NCI-H748 (cell line): ENCODE measurements around the gene CILP.
"Not testable (repeated sequence)": the region's sequence is repeated elsewhere in the genome, so short reads cannot be mapped to it uniquely, and the experiment has no call there.

Experiments used
- DNase-seq: peaks from one replicate; lab custom pipeline; 2025; ENCODE audit not compliant: unreplicated experiment; lab: John Stamatoyannopoulos, UW

Gene CILP, protein sequence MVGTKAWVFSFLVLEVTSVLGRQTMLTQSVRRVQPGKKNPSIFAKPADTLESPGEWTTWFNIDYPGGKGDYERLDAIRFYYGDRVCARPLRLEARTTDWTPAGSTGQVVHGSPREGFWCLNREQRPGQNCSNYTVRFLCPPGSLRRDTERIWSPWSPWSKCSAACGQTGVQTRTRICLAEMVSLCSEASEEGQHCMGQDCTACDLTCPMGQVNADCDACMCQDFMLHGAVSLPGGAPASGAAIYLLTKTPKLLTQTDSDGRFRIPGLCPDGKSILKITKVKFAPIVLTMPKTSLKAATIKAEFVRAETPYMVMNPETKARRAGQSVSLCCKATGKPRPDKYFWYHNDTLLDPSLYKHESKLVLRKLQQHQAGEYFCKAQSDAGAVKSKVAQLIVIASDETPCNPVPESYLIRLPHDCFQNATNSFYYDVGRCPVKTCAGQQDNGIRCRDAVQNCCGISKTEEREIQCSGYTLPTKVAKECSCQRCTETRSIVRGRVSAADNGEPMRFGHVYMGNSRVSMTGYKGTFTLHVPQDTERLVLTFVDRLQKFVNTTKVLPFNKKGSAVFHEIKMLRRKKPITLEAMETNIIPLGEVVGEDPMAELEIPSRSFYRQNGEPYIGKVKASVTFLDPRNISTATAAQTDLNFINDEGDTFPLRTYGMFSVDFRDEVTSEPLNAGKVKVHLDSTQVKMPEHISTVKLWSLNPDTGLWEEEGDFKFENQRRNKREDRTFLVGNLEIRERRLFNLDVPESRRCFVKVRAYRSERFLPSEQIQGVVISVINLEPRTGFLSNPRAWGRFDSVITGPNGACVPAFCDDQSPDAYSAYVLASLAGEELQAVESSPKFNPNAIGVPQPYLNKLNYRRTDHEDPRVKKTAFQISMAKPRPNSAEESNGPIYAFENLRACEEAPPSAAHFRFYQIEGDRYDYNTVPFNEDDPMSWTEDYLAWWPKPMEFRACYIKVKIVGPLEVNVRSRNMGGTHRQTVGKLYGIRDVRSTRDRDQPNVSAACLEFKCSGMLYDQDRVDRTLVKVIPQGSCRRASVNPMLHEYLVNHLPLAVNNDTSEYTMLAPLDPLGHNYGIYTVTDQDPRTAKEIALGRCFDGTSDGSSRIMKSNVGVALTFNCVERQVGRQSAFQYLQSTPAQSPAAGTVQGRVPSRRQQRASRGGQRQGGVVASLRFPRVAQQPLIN

DNA sequence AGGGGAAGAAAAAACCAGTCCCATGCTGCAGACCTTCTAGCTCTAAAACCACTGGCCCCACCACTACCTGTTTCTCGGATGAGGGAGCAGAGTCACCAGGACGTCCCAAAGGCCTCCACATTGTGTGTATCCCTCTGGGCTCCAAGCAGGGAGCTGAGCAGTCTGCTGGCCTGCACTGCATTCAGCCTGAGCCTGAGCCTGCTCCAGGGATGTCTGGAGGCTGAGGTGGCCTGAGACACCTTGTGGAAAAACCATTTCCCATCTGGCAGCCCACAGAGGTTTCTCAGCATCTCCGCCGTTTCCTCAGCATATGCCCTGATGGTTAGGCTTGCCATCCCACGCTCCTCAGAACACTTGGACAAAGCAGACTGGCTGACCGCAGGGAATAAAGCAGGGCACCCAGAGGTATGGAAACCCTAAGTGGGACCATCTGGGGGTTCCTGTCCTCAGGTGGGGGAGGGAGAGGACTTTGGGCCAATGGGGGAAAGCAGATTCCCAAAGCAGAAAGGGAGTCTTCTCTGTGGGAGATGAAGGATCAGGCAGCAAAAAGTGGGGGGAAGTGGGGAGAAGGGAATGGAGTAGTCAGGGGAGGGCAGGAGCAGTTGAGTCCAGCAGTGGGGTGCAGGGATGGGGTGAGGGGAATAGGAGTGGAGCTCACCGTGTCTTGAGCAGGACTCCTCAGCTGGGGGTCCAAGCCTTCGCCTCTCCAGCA, at the start of gene CILP:
Gene CILP, minus strand, starts transcription at position 704 of the 712 bp plus-strand sequence. CDS start 1,718 bp downstream, outside the sequence.
- no peak for DNase-seq

DNA sequence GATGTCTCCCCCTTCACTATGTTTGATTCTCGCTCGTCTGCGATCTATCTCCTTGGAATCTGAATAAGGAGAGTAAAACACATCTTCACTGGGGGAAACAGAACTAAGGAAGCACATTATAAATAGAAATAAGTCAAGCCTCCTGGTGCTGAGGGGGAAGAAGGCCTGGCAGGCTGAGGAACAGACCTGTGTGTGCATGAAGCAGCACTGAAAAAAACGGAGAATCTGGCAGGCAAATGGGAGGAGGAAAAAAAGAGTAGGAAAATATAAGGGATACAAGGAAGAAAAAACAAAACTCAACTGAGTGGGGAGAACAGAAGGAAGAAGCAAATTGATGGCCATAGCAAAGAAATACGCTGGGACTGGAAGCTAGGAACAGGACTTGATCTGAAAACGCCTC, 49.7 kb upstream of the CILP start:
- DNase-seq: no peak

DNA sequence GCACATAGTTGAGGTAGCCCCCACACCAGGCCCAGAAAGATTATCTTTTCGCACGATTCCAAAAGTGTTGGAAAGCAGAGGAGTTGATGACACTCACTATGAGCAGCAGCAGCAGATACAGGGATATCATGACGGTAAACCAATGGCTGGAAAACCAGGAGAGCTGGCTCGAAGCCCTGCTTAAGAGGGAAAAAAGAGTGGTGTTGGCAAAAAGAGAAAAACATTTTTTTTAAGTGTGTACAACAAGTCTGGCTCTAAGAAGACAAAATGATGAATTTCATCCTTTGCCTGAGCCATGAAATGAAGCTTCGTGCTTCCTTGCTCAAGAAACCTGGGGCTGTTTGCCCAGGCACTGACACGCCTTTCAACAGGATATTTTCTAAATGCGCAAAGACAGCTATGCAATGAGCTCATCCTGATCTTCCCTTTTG, 48.1 kb upstream of the CILP start:
- DNase-seq: no peak

DNA sequence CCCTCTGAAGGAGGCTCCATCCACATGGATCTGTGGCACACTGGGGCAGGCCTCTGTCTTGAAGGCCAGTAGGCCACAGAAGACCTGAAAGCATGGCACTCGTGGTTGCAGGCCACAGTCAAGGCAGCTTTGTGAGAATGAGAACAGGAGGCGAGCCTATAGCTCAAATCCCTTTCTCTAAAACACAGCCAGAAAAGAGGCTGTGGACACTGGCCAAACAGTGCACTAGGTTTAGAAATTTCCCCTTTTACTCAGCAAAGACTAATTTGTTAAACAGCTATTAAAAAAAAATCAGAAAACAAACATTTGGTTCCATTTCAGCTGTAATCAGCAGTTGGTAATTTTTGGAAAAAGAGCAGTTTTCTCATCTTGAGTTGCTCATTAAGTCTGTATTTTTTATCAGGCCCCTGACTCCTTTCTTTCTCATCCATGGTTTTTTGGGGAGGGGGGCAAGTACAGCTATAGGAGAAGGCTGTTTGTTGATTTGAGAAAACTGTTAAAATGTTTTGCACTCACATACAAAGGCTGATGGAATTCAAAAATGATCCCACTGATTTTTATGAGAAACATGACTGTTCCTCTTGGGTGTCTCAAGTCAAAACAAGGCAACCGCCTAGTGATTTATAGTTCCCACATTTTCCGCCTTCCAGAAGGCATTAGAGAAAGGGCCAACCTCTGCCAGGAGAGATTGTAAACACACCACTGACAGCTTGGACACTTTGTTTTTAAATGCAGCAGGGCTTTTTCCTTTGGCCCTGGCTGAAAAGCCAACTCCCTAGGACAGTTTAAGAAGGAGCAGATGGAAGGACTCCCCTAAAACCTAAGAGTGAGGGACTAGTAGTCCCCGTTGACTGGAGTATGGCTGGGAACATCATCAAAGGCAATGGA, 47.3 kb upstream of the CILP start:
- no peak for DNase-seq

DNA sequence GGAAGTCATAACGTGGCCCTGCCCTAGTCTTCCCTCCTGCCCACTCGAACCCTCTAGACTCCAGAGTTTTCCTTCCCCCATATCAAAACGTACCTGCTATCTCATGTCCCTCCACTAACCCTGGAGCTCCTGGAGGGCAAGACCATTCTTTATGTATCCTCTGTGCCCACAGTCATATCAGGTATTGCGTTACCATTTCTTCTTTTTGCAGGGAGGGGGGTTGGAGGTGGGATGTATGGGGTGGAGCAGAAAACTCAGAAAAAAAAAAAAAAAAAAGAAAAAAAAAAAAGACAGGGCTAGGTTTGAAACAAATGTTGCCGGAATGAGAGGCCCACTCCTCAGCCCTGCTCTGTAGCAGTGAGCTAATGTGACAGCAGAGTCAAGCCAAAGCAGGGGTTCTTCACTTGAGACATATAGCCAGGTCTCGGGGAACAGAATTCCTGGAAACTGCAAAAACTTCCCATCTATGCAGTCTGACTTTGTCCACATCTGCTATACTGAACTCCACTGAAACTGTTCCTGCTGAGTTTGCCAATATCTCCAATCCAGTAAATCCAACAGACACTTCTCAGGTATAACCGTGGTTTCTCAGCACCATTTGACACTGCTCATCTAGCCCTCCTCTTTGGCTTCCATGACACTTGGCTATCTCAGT, 44.3 kb upstream of the CILP start:
- no peak for DNase-seq

DNA sequence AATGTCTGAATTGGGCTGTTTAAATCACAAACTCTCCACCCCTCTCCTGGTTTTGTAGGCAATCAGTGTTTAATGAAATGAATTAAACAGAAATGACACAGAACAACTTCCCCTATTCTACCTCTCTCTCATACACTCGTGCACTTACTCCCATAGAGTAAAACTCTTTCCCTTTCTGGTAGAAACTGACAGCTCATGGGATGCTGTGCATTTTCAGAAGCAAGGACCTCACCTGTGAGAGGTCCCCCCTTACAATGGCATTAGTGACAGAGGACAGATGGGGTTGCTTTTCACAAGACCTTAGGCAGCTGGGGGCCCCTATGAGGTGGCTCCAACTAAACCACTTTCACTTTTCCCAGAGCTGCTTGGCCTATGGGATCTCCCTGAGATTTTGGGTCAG, 43.5 kb upstream of the CILP start:
- no peak for DNase-seq

DNA sequence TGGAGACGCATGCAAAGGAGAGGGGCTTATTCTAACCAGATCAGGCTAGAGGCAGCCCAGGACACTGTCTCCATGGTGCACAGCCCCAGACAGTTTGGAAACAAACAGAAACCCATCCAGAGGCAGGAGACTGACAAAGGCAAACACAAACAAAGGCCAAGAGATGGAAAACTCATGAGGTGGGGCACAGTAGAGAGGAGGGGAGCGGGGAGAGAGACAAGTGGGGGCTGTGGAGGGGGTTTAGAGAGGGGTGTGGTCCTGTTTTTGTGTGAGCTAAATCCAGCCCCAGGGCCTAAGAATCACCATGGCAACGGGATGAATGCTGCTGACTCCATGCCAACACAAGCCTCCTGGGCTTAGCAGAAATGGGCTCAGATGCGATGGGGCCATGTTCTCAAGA, 43.1 kb upstream of the CILP start:
- DNase-seq: peak; percentile 85

DNA sequence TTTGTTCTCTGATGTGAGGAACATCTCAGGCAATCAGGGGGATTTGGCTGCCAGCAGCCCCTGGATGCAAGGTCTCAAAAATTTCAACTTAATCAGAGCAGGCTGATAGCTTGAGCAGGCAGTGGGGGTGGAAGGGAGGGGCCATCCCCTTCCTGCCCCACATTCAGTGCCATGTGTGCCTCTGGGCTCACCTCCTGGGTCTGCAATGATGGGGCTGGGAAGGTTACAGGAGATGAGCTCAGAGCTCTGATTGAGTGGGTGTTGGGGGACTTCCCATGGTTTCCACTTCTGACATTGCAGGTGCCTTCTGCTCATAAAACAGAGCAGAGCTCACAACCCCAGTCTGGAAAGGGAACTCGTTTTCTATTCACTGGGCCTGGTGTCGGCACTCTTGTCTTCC, 38.4 kb upstream of the CILP start:
- no peak for DNase-seq

DNA sequence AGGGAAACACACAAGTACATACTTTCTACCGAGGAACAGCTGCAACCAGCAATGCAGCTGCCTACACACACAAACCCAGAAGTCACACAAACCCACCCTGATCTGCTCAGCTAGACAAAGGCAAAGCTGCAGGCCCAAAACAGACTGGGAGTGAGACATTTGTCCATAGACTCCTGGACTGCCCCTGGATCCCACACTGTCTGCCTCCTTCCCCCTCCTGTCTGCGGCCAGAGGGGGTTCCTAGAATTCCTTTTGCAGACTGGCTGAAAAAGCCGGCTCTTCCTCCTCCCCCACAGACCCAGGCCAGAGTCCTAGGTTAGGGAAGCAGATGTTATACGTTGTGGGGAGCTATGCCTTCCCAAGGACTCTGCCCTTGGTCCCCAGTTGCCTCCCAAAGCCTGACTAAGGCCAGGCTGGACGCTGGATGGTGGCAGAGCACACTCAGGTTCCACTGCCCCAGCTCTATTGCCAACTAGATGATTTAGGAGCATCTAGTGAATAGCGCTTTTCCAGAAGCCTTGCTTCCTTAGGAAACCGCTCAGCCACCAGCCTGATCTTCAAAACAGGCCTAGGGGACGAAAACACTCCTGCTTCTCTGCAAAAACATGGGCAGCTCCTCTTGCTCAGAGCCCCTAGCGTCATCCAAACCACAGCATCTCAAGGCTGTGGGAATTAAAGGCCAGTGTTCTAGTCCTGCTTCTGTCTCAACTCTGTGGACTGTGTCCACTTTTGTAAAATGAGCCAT, 37.4 kb upstream of the CILP start:
- no peak for DNase-seq

DNA sequence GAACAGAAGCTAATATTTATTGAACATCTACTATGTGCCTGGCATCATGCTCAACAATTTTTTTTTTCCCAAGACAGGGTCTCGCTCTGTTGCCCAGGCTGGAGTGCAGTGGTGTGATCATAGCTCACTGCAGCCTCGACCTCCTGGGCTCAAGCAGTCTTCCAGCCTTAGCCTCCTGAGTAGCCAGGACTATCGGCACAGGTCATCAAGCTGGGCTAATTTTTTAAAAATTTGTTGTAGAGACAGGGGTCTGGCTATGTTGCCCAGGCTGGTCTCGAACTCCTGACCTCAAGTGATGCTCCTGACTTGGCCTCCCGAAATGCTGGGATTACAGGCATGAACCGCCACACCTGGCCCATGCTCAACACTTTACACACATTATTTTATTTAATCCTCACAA, 35.7 kb upstream of the CILP start:
- no peak for DNase-seq

DNA sequence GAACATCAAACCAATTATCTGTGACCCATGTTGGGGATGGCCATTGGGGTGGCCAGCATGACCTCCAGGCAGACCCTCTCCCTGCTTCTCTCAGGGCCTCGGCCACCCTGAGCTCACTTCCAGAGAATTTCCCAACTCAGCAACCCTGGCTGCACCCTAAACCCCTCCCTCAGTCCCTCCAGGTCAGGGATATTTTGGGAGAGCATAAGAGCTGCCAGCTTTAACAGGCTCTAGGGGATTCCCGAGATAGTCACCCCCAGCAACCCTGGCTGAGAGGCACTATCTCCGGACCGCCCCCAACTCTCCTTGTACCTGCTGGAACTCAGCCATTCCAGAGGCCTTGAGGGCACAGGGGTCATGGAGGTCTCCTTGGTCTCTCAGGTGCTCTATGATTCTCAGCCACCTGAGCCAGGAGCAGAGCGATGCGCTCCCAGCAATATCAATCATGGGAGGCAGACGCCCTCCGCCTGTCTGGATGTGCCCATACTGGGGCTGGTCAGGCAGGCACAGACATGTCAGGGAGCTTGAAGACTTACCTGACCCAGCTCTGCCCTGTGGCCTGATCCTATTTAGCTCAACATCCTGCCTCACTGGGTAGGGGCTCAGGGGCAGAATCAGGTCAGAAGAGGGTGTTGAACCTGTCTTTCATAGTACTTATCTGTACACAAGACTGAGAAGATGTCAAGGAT, 34.9 kb upstream of the CILP start:
- no peak for DNase-seq

DNA sequence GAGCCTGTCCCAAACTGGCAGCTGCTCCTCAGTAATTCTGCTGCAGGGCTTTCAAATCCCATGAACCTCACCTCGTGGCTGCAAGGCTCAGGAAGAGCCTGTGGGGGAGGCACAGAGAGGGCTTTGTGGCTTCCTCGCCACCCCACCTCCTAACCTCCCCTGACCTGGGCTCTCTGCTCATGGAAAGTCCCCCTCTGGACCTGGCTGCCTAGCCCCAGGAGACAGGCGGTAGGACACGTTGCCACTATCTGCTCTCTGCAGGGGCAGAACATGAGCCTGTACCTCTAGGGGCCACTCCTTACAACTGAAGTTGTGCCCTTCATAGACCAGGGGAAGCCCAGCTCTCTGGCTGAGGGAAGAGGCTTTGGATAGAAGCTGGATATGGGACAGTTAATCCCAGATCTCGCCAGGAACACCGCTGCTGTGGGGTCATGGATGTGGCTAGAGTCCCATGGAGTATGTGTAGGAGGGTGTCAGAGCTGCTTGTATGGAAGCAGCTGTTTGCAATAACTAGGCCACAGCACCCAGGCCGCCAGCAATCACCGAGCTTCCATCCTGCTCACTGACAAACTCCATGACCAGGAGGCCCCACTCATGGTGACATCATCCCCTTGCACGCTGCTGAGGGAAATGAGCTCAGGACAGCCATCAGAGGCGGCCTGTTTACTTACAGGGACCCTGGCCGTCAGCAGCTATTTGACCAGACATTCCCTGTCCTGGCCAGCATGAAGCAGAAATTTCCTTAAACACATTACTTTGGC, 34.0 kb upstream of the CILP start:
- no peak for DNase-seq

DNA sequence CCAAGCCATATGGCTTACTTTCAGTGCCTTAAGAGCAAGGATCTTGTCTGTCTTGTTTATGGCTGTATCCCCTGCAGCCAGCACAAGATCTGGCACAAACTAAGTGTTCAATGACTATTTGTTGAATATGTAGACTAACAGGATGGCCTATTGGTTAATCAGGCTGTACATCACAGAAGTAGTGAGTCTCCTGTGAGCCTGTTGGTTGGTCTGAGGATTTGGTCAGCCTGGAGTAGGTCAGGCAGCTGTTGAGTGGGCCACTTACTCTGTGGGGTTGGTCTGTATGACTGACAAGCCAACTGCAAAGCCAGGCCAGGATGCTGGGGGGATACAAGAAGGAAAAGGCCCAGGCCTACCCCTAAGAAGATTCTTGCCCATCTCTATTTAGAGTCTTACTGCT, 33.4 kb upstream of the CILP start:
- DNase-seq: no peak

DNA sequence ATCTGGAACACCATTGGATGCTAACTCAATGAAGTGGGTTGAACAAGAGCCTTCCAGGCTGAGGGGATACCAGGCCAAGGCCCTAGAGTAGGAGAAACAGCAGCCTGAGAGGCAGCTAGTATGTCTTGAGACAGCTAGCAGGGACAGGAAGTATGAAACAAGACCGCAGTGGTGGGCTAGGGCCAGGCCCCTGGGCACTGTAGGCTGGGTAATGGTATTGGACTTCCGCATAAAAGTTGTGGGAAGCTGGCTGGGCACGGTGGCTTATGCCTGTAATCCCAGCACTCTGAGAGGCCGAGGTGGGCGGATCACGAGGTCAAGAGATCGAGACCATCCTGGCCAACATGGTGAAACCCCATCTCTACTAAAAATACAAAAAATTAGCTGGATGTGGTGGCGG, 25.2 kb upstream of the CILP start:
- DNase-seq: not testable (repeated sequence)

DNA sequence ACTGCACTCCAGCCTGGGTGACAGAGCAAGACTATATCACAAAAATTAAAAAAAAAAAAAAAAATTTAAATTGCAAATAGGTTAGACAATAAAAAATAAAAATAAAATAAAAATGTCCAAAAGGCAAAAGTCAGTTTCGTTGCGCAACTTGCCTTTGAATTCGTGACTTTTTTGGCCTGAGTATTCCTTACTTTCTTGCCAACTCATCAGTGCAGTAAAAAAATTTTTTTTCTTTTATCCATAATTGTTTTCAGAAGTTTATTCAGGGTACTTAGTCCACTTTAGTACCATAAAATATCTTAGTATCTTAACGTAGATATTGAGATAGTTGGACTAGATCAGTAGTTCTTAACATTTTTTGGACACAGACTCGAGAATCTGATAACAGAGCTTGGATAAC, 22.4 kb upstream of the CILP start:
- DNase-seq: no peak

DNA sequence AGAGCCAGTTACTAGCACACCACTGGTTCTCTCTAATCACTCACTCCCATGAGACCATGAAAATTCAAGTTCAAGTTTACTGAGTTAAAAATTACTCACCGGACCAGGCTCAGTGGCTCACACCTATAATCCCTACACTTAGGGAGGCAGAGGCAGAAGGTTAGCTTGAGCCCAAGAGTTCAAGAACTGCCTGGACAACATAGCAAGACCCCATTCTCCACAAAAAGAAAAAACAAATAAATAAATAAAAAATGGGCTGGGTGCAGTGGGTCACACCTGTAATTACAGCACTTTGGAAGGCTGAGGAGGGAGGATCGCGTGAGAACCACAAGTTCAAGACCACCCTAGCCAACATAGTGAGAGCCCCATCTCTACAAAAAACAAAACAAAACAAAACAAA, 21.2 kb upstream of the CILP start:
- DNase-seq: no peak

DNA sequence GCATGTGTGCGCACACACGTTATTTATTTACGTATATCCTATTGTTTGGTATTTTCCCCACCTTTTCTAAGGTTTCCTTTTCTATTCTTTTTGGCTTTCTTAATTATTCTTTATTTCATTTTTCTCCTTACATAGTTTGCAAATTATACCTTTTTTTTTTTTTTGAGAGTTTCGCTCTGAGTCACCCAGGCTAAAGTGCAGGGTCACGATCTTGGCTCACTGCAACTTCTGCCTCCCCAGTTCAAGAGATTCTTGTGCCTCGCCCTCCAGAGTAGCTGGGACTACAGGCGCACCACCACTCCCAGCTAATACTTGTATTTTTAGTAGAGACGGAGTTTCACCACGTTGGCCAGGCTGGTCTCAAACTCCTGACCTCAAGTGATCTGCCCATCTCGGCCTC, 20.0 kb upstream of the CILP start:
- no peak for DNase-seq
